PFSK-1 (cell line): Measurements from ENCODE around the gene HS3ST3B1.

Experiments used
- FOXP2 ChIP-seq: optimal IDR thresholded peaks from 2 replicates; pipeline ENCODE3; 2011; ENCODE audit warnings: borderline replicate concordance, control low read depth, inconsistent platforms; ENCODE audit not compliant: insufficient read depth; ENCODE audit errors: extremely low read length, extremely low read depth
- POLR2AphosphoS5 ChIP-seq: IDR thresholded peaks from 2 replicates; pipeline ENCODE4 v1.6.1; 2012; ENCODE audit warnings: low read depth, mild to moderate bottlenecking, control low read depth, low read length, moderate library complexity
- SIN3A ChIP-seq: IDR thresholded peaks from 2 replicates; pipeline ENCODE4 v1.6.1; 2012; ENCODE audit warnings: mild to moderate bottlenecking, low read length, moderate library complexity, borderline replicate concordance; ENCODE audit not compliant: insufficient read depth
- TAF1 ChIP-seq: IDR thresholded peaks from 2 replicates; pipeline ENCODE4 v1.6.1; 2012; ENCODE audit warnings: low read length, control low read depth, borderline replicate concordance; ENCODE audit not compliant: insufficient read depth
- TF ChIP-seq, protein P1 (sequence below), 2 experiments: IDR thresholded peaks; 2 replicates each; pipeline versions ENCODE4 v1.6.1 to v1.8.0; 2011 to 2012; ENCODE audit warnings: low read depth in 2 of 2, low read length in 2 of 2, control low read depth in 1 of 2, inconsistent platforms in 1 of 2, mild to moderate bottlenecking in 1 of 2, moderate library complexity in 1 of 2; ENCODE audit not compliant: insufficient read depth in 1 of 2

The HS3ST3B1 gene

DNA sequence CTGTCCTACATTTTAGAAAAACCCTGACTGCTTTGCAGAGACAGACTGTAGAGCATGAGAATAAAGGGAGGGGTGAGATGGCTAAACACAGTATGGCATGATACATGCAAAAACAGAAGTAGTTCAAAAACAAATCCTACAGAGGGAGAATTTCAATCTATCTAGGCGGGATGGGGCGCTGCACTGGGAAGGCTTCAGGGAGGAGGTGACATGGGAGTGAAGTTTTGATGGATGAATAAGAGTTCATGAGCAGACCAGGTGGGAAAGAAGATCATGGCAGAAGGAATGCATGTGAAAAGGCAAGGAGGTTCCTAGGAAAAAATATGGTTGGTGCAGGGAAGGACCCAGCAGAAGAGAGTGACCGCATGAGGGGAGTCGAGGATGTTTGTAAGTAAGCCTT is 19.2 kb downstream of the HS3ST3B1 start:
- TF ChIP-seq TAF1 = no peak
- no peak for TF ChIP-seq POLR2AphosphoS5

DNA sequence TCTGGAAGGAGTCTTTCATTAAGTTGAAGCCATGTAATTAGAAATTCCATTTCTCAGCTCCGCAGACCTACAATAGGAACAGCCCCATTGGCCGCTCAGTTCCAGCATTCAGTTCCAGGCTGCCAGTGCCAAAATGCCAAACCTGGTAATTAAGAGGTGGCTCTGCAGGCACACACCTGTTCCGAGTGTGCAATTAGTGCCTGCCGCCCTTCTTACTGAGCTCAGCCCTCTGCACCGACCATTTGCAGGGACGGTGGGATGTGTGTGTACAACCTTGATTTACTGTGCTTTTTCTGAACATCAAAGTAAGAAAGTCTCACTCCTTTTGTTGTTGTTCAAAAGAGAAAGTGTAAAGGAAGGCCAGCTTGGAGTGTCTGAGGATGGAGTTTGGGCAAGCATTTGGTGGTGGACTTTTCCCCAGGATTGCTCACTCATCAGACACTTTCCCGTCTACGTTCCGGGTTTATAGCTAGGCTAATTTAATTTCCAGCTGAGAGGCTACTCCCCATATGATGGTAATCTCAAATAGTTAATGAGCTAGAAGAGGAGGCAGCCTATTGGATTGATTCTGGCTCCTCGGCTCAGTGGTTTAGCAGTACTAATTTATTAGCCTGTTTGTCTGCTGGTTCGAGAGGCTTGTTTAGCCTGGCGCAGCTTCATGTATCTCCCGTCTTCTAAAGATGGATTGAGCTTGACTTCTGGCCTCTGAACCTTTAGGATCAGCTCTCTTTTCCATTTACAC is 20.0 kb downstream of the HS3ST3B1 start:
- no peak for TF ChIP-seq POLR2AphosphoS5
- TF ChIP-seq FOXP2 = no peak
- TF ChIP-seq TAF1 = no peak
- TF ChIP-seq, protein P1, sequence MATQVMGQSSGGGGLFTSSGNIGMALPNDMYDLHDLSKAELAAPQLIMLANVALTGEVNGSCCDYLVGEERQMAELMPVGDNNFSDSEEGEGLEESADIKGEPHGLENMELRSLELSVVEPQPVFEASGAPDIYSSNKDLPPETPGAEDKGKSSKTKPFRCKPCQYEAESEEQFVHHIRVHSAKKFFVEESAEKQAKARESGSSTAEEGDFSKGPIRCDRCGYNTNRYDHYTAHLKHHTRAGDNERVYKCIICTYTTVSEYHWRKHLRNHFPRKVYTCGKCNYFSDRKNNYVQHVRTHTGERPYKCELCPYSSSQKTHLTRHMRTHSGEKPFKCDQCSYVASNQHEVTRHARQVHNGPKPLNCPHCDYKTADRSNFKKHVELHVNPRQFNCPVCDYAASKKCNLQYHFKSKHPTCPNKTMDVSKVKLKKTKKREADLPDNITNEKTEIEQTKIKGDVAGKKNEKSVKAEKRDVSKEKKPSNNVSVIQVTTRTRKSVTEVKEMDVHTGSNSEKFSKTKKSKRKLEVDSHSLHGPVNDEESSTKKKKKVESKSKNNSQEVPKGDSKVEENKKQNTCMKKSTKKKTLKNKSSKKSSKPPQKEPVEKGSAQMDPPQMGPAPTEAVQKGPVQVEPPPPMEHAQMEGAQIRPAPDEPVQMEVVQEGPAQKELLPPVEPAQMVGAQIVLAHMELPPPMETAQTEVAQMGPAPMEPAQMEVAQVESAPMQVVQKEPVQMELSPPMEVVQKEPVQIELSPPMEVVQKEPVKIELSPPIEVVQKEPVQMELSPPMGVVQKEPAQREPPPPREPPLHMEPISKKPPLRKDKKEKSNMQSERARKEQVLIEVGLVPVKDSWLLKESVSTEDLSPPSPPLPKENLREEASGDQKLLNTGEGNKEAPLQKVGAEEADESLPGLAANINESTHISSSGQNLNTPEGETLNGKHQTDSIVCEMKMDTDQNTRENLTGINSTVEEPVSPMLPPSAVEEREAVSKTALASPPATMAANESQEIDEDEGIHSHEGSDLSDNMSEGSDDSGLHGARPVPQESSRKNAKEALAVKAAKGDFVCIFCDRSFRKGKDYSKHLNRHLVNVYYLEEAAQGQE (IDR thresholded peaks at IDR 0.05; ENCODE audit: insufficient read depth in 1 of 2, low read depth in 2 of 2, low read length in 2 of 2) = no peak
- no peak for TF ChIP-seq SIN3A

DNA sequence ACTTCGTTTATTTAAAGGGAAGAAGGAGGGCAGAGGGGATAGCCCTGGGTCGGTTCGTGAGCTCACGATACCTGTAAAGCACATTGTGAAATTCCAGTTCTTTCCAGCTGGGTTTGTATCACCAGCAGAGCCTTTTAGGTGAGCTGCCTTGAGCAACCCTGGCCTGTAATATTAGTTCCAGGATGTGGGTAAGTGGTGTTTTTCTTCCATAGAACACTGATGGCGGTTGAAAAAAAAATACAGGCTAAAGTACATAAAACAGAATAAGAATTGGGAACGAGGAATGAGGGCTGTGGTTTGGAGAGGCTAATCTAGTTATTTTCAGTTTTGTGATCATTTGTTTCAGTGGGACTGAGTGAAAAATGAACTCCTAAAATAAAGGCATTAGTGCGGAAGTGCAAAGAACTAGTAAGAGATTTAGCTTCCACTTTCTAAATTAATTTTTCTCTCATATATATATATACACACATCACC is 20.6 kb downstream of the HS3ST3B1 start:
- TF ChIP-seq POLR2AphosphoS5 (no peak), FOXP2 (no peak), SIN3A (no peak), TAF1 (no peak)
- TF ChIP-seq, protein P1 (IDR thresholded peaks at IDR 0.05; ENCODE audit: insufficient read depth in 1 of 2, low read depth in 2 of 2, low read length in 2 of 2) = no peak

DNA sequence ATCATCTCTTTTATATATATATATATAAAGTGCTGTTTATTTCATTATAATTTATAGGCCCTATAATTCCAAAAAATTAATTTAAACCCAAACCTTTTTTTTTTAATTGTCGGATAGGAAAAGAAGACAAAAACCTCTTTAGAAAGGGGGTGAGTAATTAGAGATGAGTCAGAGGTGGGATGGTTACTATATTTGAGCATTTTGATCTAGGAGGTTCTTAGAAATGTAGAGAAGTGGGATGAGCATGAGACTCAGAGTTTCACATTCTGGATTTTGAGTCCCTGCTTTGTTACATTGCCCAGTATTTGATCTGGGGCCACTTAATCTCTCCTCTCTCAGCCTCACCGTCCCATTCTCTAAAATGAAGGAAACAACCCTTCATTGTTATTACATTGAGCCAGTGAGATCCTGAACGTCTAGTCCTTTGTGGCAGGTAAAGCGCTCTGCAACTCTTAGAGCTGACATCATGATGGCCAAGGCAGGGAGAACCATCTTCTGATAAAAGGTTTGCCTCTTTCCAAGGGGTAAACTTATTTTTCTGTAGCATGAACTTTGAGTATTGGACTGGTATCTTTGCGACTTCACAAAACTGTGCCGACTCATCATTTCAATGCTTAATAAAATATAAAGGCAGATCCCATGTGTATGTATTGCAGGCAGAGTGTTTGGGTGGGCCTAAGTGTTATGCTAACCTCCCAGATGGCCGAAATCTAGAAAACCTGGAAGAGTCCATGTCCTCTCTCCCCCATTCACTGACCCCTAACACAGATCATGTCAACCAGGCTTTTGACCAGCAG is 21.3 kb downstream of the HS3ST3B1 start:
- TF ChIP-seq SIN3A (no peak), TAF1 (no peak)

DNA sequence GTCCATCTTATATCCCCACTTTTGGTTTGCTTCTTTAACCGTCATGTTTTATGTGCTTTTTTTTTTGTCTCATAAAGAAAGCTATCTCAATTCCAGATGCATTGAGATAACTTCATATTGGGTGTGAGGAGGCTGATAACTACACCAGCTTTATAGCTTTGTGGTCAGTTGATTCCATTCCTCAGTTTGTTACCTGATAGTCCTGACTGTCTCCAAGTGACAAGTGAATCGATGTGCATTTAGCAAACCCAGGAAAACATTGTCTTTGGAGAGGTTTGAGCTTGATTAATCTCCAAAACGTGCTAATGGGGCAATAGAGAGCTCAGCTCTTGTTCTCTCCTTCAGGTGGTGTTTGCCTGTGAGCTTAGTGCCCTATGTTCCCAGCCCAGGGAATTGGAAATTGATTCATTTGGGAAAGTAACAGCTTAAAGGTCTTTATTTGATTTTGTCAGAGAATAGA is 22.7 kb downstream of the HS3ST3B1 start:
- TF ChIP-seq SIN3A (no peak), TAF1 (no peak), FOXP2 (no peak), POLR2AphosphoS5 (no peak)
- TF ChIP-seq, protein P1 (IDR thresholded peaks at IDR 0.05; ENCODE audit: insufficient read depth in 1 of 2, low read depth in 2 of 2, low read length in 2 of 2) = no peak

DNA sequence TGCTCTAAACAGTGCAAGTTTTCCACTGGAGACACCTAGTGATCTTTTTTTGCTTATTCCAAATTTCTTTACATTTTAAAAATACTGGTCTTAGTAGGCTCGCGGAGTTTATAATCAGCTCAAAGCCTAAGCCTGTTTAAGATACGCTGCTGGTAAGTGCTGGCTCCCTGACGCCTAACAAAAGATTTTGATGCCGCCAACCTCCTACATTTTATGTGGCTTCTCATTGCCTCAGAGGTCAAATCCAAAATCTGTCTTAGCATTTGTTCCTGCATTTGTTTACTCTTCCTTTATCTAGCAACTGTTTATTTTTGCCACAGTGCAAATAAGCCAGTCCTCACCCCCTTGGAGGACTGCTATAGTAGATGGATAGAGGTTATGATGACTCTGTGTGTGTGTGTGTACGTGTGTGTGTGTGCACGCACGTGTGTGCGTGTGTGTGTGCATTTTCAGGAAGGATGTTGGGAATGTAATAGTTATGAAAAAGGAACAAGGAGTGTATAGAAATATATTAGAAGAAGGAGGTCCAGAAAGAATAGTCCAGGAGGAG is 24.8 kb downstream of the HS3ST3B1 start:
- no peak for TF ChIP-seq POLR2AphosphoS5
- TF ChIP-seq FOXP2 = no peak
- TF ChIP-seq, protein P1 (IDR thresholded peaks at IDR 0.05; ENCODE audit: insufficient read depth in 1 of 2, low read depth in 2 of 2, low read length in 2 of 2) = no peak
- TF ChIP-seq SIN3A = no peak
- no peak for TF ChIP-seq TAF1
